ENCODE results near the gene B3GNT3.

DNA sequence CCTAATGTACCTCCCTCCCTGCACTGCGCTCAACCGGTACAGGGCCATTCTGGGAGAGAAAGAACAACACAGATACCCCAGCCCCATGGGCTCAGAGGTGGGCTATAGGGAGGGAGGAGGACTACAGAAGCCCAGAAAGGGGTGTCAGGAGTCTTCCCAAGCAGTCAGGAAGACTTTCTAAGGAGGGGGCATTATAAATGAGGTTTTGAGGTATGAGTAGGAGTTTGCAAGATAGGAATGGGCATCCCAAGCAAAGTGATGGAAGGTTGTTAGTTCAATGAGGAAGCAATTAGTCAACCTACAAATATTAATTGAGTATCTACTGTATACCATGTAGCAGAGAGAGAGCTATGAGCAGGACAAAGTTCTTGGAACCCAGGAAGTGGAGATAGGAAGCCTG lies 6.3 kb upstream of the B3GNT3 start:
- TF ChIP-seq CTCF (IDR thresholded peaks at IDR 0.05) (no peak), ZFX (IDR thresholded peaks at IDR 0.05; ENCODE audit: borderline replicate concordance) (no peak)
